DMS 273 treated with DMSO at 0.1 percent for 48 hours (cell line): ENCODE measurements around the gene CIRBP.

Experiments
- DNase-seq: peaks from one replicate; lab custom pipeline; 2025; lab: John Stamatoyannopoulos, UW

The CIRBP gene

DNA sequence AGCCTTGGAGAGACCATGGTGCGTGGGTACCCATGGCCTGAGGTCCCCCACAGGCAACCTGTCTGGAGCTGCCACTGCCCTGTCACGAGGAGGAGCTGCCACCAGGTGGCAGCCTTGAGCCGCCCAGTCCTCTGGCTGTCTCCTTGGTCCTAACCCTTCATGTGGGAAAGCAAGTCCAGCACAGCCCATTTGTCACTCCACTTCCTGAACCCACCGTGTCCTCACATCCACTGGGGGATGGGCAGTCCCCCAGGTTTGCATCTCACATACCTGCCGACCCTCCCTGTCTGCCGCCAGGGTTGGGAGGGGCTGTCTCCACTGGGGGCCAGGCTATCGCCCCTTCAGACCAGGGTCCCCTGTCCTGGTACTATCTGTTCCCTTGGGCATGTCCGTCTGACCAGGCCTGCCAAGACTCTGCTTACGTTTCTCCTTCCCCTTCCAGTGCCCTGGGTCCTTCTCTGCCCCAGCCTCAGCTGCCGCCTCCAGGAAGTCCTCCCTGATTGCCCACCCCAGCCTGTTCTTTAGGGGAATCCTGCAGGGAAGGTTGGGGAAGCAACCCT lies 10.7 kb downstream of the CIRBP start:
- peak; percentile 31 for DNase-seq

DNA sequence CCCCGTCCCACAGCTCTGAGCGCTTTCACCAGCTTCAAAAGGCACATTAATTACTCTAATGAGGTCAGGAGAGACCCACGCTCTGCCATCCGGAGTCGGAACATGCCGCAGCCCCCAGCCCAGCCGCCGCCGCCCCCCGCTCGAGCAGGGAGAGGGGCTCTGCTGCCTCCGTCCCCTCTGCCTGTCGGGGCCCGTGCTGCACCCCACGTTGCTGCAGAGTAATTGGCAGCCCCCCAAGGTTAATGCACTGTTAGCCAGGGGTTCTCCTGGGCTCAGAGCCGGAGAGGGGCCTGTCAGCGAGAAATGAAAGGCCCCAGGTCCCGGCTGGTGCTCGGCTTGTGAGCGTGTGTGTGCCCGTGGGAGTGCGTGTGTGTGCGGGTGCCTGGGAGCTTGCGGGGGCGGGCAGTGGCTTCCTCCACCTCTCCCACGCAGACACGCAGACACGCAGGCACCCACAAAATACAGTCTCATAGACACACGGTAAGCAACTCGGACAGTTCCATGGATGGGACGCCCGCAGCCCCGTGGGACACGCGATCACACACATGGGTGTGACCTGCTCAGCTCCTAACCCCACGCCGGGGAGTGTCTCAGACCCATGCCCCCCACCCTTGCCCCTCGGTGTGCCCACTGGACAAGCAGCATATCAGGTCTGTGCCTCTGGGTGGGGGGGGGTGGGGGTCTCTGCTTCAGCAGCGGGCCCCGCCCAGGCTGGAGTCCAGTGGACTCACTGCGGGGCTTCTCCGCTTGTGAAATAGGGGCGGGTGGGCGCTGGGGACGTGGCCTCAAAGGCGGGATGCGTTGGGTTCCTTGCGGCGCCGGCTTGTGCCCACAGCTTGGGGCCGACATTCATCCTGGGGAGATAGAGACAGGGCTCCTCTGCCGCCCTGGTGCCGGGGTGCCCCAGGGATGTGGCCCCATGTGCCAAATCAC lies 11.8 kb downstream of the CIRBP start:
- DNase-seq = no peak

GRCh38 chr19:1281569-1282287 lies 12.6 kb downstream of the CIRBP start:
- no peak for DNase-seq

- no peak for DNase-seq
Observed at GRCh38 chr19:1282588-1283206, 13.6 kb downstream of the CIRBP start.

GRCh38 chr19:1283207-1283916 lies 14.2 kb downstream of the CIRBP start:
- no peak for DNase-seq

DNA sequence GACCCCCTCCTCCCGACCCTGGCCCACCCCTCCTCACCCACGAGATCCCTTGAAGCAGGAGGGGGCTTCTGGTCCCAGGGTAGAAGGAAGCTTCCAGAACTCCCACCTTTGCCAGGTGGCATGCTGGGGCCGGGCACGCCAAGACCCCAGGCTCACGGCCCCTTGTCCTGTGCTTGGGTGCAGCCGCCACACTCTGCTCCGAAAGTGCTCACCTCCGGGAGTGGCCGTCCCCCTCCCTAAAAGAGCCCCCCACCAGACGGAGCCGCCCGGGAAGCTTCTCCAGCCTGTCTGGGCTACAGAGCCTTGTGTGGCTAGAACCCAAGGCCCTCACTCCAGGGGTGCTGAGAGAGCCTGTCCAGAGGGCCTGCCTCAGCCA lies 14.8 kb downstream of the CIRBP start:
- DNase-seq = no peak

DNA sequence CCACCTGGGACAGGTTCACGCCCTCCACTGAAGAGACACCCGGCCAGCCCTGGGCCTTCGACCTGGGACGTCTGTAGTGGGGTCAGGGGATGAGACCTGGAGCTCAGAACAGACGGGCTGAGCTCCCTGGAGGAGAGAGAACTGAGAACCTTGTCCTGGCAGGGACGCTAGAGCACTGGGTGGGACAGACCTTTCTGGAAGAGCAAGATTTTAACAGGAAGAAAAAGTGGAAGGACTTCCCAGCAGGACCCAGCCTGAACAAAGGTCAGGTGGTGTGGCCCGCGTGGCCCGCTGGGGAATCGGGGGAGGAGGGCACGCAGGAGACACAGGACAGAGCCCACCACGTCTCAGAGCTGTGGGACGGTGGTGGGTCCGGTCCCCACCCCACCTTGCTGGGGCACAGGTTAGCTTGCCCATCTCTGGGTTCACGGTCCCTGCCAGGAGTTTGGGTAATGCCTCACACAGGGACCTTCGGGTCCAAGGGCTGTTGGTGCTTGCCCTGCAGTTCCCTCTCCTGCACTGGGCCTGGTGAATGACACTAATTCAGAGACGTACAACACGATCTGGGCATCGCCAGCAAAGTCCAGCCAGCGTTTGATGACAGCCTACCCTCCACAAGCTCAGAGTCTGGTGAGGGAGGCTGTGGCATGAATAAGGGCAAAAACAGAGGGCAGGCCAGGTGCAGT lies 15.3 kb downstream of the CIRBP start:
- no peak for DNase-seq

DNA sequence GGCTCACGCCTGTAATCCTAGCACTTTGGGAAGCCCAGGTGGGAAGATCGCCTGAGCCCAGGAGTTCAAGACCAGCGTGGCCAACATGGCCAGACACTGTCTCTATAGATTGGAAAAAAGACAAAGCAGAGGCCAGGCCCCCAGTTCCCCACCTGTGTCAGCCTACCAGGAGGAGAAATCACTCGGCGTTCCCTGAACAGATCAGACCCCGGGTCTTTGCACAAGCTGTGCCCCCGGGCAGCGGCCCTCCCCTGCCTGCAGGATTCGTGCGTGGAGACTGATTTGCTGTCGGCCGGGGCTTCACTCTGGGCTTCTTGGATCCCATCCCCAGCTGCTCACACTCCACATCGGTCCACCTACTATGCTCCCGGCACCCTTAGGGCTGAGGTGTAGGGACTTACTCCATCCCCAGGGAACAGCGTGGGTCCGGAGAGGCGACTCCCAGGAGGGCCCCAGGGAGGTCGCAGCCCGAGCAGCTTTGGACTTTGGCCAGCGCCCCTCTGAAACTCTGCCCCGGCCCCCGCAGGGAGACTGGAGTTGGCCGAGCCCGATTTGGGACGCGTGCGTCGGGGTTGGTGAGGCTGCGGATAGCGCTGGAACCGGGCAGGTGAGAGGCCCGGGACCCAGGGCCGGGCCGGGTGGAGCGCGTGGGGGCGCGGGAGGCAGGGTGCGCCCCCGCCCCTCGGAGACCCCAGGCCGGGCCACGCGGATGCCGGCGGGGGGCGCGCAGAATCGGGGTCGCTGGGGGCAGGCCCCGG lies 16.0 kb downstream of the CIRBP start:
- DNase-seq = no peak

GRCh38 chr19:1285737-1286360 lies 16.7 kb downstream of the CIRBP start, which contains the start of gene EFNA2:
Gene EFNA2, plus strand, starts transcription at chr19:1285873. Its CDS starts 296 bp downstream, at chr19:1286169.
- DNase-seq = no peak

DNA sequence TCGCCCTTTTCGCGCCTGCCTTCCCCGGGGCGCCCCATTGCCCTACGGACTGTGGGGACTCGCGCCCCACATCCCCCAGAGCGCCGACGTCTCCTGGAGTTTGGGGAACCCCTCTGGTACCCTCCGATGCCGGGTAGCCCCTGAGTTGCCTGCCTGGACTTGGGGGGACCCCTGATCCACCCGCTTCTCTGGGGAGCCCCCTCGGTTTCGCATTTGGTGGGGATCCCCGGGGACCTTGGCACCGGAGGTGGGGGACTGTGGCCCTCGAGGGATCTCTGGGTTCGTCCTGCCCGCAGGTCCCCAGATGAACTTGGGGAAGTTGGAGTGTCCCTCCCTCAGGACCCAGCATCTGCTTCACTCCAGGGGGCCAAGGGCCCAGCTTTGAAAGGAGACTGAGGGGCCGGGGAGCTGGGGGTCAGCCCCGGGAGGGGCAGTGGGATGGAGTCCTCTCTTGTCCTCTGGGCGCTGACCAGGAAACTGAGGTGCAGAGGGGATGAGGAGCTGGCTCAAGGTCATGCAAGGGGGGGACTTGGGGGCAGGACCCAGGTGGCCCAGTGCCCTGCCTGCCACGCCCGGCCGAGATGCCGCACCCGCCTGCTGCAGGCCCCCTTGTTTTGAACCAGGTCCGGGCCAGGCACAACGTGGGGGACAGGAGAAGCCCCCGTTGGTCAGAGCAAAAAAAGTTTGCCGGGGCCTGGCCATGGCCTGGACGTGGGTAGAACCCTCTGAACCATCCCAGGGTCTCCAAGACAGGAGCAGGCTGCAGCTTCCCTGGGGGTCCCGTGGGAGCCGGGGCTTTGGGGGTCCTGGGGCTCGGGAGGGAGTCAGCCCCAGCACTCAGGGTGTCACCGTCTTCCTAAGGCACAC lies 17.6 kb downstream of the CIRBP start:
- DNase-seq = no peak

GRCh38 chr19:1287354-1288225 lies 18.5 kb downstream of the CIRBP start:
- no peak for DNase-seq

- no peak for DNase-seq
Observed at GRCh38 chr19:1288226-1288612, 19.1 kb downstream of the CIRBP start.

DNA sequence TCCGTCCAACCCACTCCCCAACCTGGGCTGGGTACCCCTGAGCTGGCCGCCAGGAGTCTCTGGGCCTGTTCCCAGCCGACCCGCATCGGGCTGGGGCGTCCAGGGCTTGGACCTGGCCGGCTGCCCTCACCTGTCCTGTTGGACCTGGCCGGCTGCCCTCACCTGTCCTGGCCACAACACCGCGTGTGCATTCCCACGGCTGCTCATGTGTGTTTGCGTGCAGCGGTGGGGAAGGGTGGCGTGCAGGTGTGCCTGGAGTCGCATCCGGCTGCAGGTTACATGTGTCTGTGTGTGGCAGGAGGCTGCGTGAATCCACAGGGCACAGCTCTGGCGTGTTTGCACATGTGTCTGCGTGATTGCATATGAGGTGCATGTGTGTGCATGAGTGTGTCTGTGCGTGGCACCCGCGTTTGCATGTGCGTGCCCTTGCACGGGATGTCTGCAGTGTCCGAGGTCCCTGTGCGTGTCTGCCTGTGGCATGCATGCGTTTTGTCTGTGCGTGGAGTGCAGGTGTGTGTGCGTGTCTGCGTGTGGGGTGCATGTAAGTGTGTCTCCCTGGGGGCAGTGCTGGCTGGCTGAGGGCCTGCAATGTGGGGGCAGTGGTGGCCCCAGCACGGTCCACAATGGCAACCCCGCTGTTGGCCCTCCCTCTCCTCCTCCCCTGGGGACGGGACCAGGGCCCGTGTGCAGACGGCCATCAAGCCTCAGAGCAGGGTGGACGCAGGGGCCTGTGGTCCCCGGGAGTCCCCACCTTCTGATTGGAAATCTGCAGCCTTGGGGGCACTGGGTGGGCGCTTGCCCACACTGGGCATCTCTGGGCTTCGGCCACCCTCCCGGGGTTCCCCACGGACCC lies 19.9 kb downstream of the CIRBP start:
- DNase-seq = no peak

- DNase-seq = no peak
Observed at GRCh38 chr19:1289686-1290025, 20.5 kb downstream of the CIRBP start.

DNA sequence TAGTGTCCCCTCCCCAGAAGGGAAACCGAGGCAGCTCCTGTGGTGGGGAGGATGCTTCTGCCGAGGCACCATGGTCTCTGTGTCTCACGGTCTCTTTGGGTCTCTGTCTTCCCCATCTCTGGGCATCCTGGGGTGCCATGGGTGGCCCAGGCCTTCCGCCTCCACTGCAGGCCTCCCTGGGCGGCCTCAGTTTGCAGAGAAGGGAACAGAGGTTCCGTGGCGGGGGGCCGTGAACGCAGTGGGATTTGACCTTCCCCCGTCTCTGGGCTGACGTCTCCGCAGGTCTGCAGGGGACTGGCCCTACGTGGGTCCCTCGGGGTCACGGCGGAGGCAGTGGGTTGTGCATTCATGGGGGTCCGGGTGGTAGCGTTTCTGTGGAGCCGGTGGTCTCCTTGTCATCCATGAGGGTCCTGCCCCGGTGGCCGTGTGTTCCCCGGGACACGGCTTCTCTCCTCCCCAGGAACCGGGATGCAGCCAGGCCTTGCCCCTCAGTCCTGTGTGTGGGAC lies 21.1 kb downstream of the CIRBP start:
- DNase-seq = no peak

DNA sequence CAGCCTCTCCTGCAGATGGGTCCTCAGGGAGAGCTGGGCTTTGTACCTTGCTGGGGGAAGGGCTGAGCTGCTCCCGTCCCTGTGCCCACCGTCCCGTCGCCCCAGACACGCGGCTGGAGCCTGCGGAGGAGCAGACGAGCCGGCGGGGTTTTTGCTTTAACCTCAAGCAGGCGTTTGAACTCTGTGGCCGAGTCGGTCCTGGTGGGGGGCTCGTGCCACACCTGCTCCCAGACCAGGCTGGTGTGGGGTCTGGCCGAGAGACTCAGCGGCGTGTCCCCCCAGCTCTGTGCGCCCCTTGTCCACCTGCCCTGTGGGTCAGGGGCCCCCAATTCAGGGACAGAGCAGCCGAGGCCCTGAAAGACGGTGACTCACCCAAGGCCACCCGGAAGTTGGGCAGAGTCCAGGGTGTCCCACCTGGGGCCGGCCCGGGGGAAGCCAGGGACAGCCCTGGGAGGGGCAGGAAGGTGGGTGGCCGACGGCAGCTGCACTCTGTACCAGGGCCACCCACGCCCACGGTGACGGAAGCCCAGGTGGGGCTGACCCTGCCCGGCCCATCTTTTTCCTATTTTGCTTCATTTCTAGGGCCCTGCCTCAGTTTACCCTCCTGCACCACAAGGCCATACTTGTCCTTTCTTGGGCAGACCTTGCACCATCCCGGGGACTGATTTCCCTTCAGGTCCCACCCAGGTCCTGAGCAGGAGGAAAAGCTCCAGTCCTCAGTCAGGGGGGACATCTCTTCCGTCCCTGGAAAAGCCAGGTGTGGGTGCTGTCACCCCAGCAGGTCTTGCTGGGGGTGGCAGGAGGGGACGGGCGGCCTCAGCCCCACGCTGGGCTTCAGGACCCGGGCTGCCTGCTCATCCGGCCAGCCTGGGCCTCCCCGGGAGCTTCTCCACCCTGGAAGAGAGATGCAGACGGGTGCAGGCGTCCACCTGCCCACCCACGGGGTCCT lies 21.8 kb downstream of the CIRBP start:
- DNase-seq = no peak
